MM.1S (cell line): ENCODE data around the gene PSRC1.
"Not testable (repeated sequence)": the region's sequence is repeated elsewhere in the genome, so short reads cannot be mapped to it uniquely, and the experiment has no call there.

Experiments
- EZH2phosphoT487 ChIP-seq: fragments of 300-600 bp; sonication (generic); IDR thresholded peaks from 2 replicates; pipeline ENCODE4 v1.6.1; 2018; ENCODE audit warnings: antibody characterized with exemption, low read length
- TF ChIP-seq, protein P1 (sequence below): fragments of 300-600 bp; sonication (generic); IDR thresholded peaks from 2 replicates; pipeline ENCODE4 v1.5.1; 2016; ENCODE audit warnings: antibody characterized with exemption, low read length, mixed read lengths

DNA sequence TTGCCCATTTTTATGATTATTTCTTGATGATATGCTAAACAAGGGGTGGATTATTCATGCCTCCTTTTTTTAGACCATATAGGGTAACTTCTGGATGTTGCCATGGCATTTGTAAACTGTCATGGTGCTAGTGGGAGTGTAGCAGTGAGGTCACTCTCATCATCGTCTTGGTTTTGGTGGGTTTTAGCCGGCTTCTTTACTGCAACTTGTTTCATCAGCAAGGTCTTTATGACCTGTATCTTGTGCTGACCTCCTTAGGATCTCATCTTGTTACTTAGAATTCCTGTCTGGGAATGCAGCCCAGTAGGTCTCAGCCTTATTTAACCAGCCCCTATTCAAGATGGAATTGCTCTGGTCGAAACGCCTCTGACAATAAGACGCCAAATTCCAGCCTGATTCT lies 3.8 kb upstream of the PSRC1 start:
- TF ChIP-seq EZH2phosphoT487, result not testable (repeated sequence)
- TF ChIP-seq, protein P1, sequence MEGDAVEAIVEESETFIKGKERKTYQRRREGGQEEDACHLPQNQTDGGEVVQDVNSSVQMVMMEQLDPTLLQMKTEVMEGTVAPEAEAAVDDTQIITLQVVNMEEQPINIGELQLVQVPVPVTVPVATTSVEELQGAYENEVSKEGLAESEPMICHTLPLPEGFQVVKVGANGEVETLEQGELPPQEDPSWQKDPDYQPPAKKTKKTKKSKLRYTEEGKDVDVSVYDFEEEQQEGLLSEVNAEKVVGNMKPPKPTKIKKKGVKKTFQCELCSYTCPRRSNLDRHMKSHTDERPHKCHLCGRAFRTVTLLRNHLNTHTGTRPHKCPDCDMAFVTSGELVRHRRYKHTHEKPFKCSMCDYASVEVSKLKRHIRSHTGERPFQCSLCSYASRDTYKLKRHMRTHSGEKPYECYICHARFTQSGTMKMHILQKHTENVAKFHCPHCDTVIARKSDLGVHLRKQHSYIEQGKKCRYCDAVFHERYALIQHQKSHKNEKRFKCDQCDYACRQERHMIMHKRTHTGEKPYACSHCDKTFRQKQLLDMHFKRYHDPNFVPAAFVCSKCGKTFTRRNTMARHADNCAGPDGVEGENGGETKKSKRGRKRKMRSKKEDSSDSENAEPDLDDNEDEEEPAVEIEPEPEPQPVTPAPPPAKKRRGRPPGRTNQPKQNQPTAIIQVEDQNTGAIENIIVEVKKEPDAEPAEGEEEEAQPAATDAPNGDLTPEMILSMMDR, result not testable (repeated sequence)
